Right renal pelvis (tissue), 4 donors: ENCODE results near the gene WDR20. TPM values are rescaled to one million over a fixed set of nuclear protein-coding genes. Genes with fewer than 3 reads are reported as not detected.

Experiments
- DNase-seq, 4 donors: peaks; one replicate each; pipeline ENCODE4 v3.0.0-alpha.2; 2013; ENCODE audit warnings: low read depth in 4 of 4, low spot score in 3 of 4, missing footprints in 1 of 4
- polyA plus RNA-seq, 4 donors: library from polyadenylated mRNA; unstranded; fragments of 120-200 nt; gene quantifications; one replicate each; pipeline ENCODE4 v1.2.1, GENCODE V29; 2013; ENCODE audit not compliant: insufficient read length in 4 of 4

The WDR20 gene
- polyA plus RNA-seq, 4 donors: 26.3 to 33.2 (median 30.8) TPM

- no peak for DNase-seq
These were observed 55.2 kb downstream of the WDR20 start for GRCh38 chr14:102194856-102195255.

GRCh38 chr14:102195446-102195845 lies 55.7 kb downstream of the WDR20 start:
- no peak for DNase-seq

DNA sequence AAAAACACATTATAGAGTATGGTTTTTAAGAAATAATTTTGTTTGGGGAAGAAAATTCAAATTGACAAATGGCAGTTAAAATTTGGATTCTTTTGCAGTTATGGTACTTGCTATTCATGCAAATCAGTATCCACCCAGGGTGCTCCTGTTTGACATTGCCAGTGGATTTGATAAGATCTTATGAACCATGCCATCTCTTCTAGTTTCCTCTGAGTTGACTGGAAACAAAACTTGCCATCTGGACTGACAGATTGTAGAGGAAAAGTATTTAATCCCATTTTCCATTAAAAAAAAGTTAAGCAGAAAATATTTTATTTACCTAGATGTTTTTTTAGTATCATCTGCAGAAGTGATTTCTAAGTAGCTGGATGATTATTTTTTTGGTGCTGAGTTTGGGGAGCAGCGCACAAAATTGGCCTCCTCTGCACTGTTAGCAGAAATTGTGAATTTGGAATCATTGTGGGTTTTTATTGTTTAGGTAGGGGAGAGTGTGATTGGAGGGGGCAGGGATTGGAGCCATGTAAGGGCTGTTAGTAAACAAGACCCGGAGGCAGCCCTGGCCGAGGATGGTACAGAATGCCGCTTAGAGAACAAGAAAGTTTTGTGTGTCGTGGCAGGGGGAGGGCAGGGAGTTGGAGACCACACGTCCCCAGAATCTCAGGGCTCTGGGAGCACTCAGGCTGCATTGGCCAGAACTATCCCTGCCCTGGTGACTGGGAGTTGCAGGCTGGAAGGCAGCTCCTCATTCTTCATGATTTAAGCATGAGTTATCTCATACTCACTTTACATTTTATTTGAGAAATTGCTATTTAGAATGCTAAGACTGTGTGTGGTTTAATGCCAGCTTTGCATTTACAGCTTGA lies 56.6 kb downstream of the WDR20 start:
- DNase-seq: no peak

GRCh38 chr14:102196902-102197230 lies 57.2 kb downstream of the WDR20 start:
- no peak for DNase-seq

DNA sequence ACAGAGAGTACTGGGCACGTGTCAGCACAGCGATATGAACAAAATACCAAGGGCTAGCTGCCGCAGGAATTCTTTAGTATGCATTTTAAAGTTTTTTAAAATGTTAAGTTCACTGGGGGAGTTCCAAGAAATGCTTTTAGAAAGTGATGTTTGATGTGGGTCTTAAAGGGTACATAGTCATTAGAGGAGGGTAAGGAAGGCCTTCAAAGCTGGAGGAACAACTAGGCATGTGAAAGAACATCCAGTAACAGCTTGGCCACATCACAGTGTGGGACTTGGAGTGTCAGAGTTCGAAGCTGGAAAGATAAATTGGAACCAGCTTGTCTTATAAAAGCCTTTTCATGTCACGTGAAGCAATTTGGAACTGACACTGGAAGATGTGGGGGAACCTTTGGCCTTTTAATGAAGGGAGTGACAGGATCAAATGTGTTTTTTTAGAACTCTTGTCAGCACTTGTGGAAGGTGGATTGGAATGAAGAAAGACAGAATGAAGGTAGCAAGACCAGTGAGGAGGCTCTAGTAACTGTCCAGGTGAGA lies 57.7 kb downstream of the WDR20 start:
- DNase-seq: no peak

- DNase-seq: no peak
These were observed 61.1 kb downstream of the WDR20 start for GRCh38 chr14:102200690-102201352.

- no peak for DNase-seq
These were observed 61.6 kb downstream of the WDR20 start for GRCh38 chr14:102201353-102201738.

DNA sequence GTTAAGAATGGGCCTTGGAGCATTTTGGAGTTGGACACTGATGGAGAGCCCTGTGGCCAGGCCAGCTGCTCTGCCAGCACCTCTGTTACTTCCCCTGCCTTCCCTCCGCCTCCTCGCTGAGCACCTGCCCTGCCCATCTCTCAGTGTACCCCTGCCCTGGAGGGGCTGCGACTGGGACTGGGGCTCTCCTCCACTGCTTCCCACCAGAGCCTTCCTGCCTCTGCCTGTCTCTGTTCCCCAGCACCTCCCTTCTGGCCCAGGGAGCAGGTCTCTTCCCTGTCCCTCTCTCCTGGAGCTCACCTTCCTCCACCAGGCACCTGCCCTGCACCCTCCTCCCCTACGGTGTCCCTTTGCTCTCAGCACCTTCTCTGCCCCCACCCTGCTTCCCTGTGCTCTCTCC lies 62.1 kb downstream of the WDR20 start:
- no peak for DNase-seq

GRCh38 chr14:102202944-102203343 lies 63.2 kb downstream of the WDR20 start:
- DNase-seq: no peak

DNA sequence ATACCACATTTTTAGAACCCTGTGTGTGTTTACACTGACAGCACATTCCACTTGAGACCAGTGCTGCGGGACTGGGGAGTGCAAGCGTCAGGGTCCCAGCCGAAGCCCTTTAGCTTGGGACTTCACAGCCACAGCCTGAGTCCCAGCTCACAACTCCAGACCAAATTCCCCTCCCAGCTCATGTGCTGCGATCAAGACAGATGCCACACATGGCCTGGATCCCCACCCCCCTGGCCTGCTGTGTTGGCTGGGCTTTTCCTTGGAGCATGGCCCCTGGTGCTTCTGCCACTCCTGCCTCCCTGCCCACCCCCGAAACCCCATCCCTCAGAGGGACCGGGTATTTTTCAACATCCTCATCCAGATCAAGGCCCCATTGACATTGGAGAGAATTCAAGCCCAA lies 63.7 kb downstream of the WDR20 start:
- DNase-seq: no peak

DNA sequence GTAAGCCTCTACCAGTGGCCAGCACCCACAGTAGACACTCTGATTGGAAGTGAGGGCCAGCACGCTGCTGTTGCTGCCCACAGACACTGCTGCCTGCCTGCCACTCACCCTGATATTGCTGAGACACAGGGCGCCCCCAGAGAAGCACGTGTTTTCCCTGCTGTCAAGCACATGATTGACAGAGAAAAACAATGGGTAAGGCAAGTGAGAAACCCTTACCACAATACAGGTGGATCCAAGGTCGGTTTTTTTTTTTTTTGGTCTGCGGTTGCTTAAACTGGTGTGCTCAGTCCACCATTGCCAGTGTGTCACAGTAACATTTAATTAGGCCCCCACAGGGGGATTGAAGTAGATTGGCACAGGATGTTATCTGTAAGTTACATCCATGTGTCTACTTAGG lies 65.9 kb downstream of the WDR20 start:
- DNase-seq: no peak

GRCh38 chr14:102206918-102207317 lies 67.2 kb downstream of the WDR20 start:
- no peak for DNase-seq

- DNase-seq: no peak
These were observed 68.2 kb downstream of the WDR20 start for GRCh38 chr14:102207831-102208365.

DNA sequence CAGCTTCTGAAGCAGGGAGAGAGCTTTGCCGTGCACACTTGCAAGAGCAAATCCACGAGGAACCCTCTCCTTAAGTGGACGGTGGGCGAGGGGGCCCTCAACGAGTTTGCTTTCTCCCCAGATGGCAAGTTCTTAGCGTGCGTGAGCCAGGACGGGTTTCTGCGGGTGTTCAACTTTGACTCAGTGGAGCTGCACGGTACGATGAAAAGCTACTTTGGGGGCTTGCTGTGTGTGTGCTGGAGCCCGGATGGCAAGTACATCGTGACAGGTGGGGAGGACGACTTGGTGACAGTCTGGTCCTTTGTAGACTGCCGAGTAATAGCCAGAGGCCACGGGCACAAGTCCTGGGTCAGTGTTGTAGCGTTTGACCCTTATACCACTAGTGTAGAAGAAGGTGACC lies 69.0 kb downstream of the WDR20 start:
- no peak for DNase-seq

DNA sequence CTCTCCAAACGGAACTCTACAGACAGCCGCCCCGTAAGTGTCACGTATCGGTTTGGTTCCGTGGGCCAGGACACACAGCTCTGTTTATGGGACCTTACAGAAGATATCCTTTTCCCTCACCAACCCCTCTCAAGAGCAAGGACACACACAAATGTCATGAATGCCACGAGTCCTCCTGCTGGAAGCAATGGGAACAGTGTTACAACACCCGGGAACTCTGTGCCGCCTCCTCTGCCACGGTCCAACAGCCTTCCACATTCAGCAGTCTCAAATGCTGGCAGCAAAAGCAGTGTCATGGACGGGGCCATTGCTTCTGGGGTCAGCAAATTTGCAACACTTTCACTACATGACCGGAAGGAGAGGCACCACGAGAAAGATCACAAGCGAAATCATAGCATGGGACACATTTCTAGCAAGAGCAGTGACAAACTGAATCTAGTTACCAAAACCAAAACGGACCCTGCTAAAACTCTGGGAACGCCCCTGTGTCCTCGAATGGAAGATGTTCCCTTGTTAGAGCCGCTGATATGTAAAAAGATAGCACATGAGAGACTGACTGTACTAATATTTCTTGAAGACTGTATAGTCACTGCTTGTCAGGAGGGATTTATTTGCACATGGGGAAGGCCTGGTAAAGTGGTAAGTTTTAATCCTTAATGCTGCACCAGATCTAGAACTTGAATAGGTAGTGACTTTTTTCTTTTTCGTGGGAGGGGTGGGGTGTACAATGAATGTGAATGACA lies 69.7 kb downstream of the WDR20 start:
- DNase-seq: peak in 3 of 4 donors; percentile 36 to 61 (median 40)

DNA sequence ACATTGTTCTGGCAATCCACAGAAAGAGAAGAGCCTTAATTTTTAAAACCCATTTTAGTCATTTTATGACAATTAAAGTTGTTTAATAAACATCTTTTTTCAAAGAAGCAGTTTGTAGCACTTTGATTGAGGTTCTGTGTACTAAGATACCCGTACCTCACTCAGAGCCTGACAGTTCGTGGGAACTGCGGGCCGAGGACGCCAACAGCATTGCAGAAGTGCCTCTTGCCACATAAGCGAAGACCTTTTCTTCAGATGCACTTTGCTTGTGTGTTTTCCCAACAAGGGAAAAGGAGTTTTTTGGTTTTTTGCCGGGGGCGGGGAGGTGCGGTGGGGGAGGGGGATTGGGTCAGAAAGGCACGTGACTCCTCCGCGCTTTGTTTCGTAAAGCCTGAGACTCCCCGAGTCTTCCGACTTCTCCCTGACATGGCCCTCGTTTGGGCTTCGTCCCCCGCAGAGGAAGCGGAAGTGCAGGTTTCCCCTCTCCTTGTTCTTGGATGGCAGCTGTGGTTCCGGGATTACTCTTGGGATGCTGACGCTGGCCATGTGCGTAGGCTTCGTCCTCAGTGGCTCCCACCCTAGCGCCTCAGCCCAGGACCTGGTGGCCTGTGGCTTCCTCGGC lies 70.8 kb downstream of the WDR20 start:
- DNase-seq: no peak

DNA sequence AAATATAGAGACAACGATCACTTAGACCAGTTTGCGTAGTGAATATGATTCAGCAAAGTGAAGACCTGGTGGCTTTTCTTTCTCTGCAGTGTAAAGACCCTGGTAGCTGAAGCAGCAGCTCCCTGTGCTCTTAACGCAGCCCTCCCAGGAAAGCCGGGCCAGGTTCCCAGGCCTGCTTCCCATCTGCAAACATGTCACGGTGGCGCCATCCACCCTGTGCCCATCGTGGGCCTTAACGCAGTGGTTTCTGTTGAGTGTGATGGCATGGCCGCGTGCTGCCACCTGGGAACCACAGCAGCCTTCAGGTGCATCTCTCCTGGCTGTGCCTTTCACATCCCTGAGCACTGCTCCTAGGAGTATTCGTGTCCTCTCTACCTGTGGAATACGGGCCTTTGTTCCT lies 71.5 kb downstream of the WDR20 start:
- no peak for DNase-seq

GRCh38 chr14:102212356-102212755 lies 72.7 kb downstream of the WDR20 start:
- no peak for DNase-seq

DNA sequence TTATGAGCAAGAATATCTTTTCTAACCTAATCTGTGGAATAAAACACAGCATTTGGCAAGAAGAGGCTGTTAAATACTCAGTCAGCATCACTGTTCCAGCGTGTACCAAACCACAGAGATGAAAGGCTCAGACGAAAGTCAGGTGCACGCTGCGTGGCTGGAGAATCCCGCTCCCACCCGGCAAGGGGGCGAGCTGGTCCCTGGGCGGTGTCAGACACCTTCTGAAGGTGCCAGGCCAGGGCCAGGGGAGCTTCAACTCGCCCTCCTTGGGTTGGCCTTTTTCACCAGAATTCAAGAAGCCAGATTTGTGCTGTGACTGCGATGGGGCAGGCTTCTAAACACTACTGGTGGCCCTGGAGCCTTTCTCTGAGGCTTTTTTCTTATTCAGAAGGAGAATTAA lies 73.1 kb downstream of the WDR20 start:
- DNase-seq: no peak

DNA sequence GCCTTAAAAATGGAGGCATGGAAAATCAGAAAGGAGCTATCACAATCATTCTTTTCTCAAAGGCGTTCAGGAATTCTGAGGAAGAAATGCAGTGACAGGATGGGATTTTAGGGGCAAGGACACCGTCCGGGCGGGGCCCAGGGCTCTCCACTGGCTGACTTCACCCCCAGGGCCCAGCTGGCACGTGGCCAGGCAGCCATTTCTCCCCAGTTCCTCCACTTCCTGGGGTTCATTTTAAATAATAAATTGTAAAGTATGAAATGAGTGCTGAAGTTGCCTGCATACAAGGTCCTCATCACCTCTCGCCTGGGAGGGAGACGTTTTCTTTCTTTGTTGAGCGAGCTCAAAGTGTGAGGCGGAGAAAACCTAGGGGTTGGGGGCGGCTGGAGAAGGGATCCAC lies 73.8 kb downstream of the WDR20 start:
- DNase-seq: no peak
